Astrocyte (in vitro differentiated cells and primary cell): Measurements from ENCODE around the gene ATL2.

Experiments used
- CTCF ChIP-seq: IDR thresholded peaks from 2 replicates; pipeline ENCODE4 v1.5.1; 2011; ENCODE audit warnings: low read depth, mild to moderate bottlenecking, inconsistent platforms, low read length, moderate library complexity; ENCODE audit not compliant: insufficient read depth
- EZH2 ChIP-seq: IDR thresholded peaks from 2 replicates; pipeline ENCODE4 v1.6.1; 2012; ENCODE audit warnings: mild to moderate bottlenecking, low read length, inconsistent platforms; ENCODE audit not compliant: insufficient read depth

GRCh38 chr2:38386377-38386776 is 9.3 kb upstream of the ATL2 start:
- no peak for TF ChIP-seq CTCF
- no peak for TF ChIP-seq EZH2
